Fibroblast of mammary gland (primary cell): Measurements from ENCODE around the gene ASPG.

Source experiments
- DNase-seq: peaks from one replicate; pipeline ENCODE4 v3.0.0-alpha.2; 2010; ENCODE audit warnings: low read depth
- H3K4me3 ChIP-seq: 2 replicates; pipeline ENCODE4 v1.5.1; 2011; ENCODE audit warnings: low read depth, mild to moderate bottlenecking, low read length, moderate library complexity; ENCODE audit not compliant: control insufficient read depth
- TF ChIP-seq, protein P1 (sequence below): conservative IDR thresholded peaks from 2 replicates; pipeline ENCODE4 v1.5.1; 2011; ENCODE audit warnings: low read depth, low read length, inconsistent platforms; ENCODE audit not compliant: control insufficient read depth, insufficient read depth

ASPG gene

DNA sequence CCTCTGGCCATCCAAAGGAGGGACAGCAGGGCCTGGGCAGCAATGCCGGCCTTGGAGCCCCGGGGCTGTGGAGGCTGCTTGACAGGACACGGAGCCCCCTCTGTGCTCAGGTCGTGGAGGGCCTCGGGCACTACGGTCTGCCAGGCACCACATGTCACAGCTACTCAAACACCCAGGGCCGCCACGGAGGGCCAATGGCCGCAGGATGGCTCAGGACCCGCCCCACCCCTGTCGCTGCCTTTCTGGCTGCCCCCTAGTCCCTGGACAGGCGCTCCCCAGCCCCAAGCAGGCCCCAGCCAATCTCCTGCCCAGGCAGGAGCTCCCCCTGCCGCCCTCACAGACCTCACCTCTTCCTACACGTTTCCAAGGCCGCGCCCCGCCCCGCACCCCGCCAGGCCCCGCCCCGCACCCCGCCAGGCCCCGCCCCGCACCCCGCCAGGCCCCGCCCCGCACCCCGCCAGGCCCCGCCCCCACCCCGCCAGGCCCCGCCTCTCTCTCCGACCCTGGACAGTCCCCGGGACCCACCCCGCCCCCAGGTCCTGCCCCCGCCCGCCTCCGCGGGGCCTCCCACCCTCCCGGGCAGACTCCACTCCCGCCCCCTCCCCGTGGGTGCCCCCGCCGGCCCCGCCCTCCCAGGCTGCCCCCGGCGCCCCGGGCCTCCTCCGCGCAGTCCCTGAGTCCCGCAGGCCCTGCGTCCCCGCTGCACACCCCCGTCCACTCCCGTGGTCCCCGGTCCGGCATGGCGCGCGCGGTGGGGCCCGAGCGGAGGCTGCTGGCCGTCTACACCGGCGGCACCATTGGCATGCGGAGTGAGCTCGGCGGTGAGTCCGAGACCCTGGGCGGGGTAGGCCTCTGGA lies at the start of gene ASPG:
ASPG (plus strand) TSS at position 669 of the 857 bp plus-strand sequence; CDS start at position 740, 71 bp downstream.
- TF ChIP-seq, protein P1, sequence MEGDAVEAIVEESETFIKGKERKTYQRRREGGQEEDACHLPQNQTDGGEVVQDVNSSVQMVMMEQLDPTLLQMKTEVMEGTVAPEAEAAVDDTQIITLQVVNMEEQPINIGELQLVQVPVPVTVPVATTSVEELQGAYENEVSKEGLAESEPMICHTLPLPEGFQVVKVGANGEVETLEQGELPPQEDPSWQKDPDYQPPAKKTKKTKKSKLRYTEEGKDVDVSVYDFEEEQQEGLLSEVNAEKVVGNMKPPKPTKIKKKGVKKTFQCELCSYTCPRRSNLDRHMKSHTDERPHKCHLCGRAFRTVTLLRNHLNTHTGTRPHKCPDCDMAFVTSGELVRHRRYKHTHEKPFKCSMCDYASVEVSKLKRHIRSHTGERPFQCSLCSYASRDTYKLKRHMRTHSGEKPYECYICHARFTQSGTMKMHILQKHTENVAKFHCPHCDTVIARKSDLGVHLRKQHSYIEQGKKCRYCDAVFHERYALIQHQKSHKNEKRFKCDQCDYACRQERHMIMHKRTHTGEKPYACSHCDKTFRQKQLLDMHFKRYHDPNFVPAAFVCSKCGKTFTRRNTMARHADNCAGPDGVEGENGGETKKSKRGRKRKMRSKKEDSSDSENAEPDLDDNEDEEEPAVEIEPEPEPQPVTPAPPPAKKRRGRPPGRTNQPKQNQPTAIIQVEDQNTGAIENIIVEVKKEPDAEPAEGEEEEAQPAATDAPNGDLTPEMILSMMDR = no peak
- DNase-seq = no peak
- no peak within 1 kb of the TSS for H3K4me3 ChIP-seq

DNA sequence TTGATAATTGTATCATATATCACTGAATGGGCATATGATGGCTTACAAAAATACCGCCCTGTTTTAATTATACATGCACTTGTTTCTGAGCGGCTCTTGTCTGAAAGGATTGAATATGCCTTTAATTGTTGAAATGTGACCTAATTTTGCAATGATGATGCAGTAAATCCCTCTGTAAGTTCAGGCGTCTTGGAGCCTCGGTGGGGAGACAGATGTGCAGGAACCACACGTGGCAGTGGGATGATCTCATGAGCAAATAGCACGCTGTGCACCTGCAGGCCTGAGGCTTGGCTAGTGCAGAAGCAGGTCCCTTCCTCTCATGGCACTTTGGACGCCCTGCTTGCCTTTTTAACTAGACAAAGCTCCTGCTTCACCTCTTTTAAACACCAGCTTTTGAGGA lies 49.3 kb upstream of the ASPG start:
- no peak for DNase-seq
- no peak overlapping the region for H3K4me3 ChIP-seq
- TF ChIP-seq, protein P1 = no peak

DNA sequence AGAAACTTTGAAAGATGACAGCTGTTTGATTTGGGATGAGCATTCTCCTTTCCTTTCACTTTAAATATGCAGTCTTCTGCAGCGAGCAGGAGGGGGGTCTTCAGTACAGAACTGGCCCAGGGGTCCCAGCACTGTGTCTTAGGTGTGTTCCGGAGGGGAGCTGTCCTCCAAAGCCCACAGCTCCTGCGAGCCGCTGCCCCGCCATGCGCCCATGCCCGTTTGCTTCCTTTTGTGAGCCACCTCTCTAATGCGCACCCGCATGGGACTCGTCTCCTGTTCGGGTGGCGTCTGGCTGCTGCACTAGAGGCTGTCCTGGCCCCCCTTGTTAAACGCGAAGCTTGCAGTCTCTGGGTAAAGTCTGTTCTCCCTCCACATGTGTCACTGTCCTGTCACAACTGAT lies 48.4 kb upstream of the ASPG start:
- TF ChIP-seq, protein P1 = no peak
- no peak for DNase-seq
- H3K4me3 ChIP-seq = no peak overlapping the region

DNA sequence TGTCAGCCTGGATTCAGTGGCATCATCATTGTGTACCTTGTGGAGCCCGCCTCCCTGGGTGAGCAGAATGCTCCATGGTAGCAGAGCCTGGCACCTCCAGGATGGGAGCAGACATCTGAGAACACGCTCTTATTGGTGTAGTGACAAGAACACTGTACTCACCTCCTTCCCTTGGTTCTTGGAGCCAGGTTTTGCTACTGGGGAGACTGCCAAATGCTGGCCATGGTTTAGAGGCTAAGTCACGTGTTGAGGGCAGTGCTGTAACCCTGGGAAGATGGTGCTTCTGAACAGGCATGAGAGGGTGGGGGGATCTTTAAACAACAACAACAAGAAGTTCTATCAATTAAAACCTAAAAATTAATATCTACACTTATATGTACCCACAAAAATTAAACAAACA lies 47.6 kb upstream of the ASPG start:
- peak; percentile 6 for DNase-seq
- no peak overlapping the region for H3K4me3 ChIP-seq
- TF ChIP-seq, protein P1 = no peak

DNA sequence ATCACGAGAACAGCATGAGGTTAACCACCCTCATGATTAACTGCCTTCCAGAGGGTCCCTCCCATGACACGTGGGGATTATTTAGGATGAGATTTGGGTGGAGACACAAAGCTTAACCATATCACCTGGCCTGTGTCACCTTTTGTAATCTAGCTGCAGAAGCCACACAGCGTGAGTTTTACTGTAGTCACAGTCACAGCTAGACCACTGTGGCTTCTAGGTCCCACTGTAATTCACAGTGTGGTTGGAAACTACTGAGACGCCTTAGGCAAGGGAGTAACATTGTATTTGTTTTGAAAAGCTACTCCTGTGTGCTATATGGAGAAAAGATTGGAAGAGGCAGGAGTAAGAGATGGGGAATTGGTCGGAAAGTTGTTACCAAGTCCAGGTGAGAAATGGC lies 46.3 kb upstream of the ASPG start:
- H3K4me3 ChIP-seq = no peak overlapping the region
- DNase-seq = no peak
- TF ChIP-seq, protein P1 = no peak

DNA sequence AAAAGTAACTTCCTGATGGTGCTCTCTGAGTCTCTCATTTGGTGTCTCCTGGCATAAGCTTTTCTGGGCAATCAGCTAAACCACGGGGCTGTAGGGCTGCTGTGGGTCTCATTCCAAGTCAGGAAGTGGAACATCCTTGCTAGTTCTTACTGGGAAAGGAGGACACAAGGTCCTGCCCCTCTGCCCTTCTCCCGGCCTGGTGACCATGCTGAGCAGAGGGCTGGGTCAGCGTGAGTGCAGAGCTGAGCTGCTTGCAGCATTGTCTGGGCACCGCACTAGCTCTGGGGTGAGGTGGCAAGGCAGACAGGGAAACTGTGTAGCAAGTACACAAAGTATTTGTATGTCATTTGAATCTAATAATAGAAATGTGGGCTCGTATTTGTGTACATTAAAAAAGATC lies 45.0 kb upstream of the ASPG start:
- H3K4me3 ChIP-seq = no peak overlapping the region
- TF ChIP-seq, protein P1 = no peak
- DNase-seq = no peak
